ENCODE data around the gene MARCHF3. TPM values are rescaled to one million over a fixed set of nuclear protein-coding genes. Genes with fewer than 3 reads are reported as not detected.

The MARCHF3 gene
- total RNA-seq, 1 donor from 2014 or later, result 5.7 TPM

GRCh38 chr5:126917918-126918614, 112.3 kb downstream of the MARCHF3 start:
- H3K27me3 Mint-ChIP-seq (ENCODE audit: unreplicated experiment), result peaks cover 4% of the 10 kb centered on the region
- H3K9me3 Mint-ChIP-seq (ENCODE audit: unreplicated experiment), result no peaks in the 10 kb centered on the region
- H3K36me3 Mint-ChIP-seq (ENCODE audit: unreplicated experiment), result no peaks in the 10 kb centered on the region
- no peak for TF ChIP-seq CTCF (IDR thresholded peaks at IDR 0.05; ENCODE audit: partially characterized antibody, unreplicated experiment)
- DNase-seq, result peak; percentile 60
- peaks cover 30% of the 10 kb centered on the region for H3K4me1 Mint-ChIP-seq (ENCODE audit: low read depth, unreplicated experiment)
- peak overlapping the region; percentile 22 for H3K4me3 Mint-ChIP-seq (ENCODE audit: unreplicated experiment)
- peak overlapping the region; percentile 21 for H3K27ac Mint-ChIP-seq (ENCODE audit: unreplicated experiment)

GRCh38 chr5:126915496-126915895, 114.9 kb downstream of the MARCHF3 start:
- Mint-ChIP-seq H3K27ac (ENCODE audit: unreplicated experiment) (no peak overlapping the region), H3K4me3 (ENCODE audit: unreplicated experiment) (no peak overlapping the region), H3K4me1 (ENCODE audit: low read depth, unreplicated experiment) (peaks cover 17% of the 10 kb centered on the region)

GRCh38 chr5:126914801-126915436, 115.4 kb downstream of the MARCHF3 start:
- Mint-ChIP-seq H3K4me3 (ENCODE audit: unreplicated experiment) (no peak overlapping the region), H3K9me3 (ENCODE audit: unreplicated experiment) (no peaks in the 10 kb centered on the region), H3K4me1 (ENCODE audit: low read depth, unreplicated experiment) (peaks cover 13% of the 10 kb centered on the region), H3K36me3 (ENCODE audit: unreplicated experiment) (peaks cover 13% of the 10 kb centered on the region), H3K27ac (ENCODE audit: unreplicated experiment) (peak overlapping the region; percentile 7), H3K27me3 (ENCODE audit: unreplicated experiment) (peaks cover 2% of the 10 kb centered on the region)
- no peak for DNase-seq
- no peak for TF ChIP-seq CTCF (IDR thresholded peaks at IDR 0.05; ENCODE audit: partially characterized antibody, unreplicated experiment)

More at GRCh38 chr5:126915496-126915895, 114.9 kb downstream of the MARCHF3 start:
- H3K27me3 Mint-ChIP-seq (ENCODE audit: unreplicated experiment), result peaks cover 4% of the 10 kb centered on the region
- H3K9me3 Mint-ChIP-seq (ENCODE audit: unreplicated experiment), result no peaks in the 10 kb centered on the region
- H3K36me3 Mint-ChIP-seq (ENCODE audit: unreplicated experiment), result peaks cover 7% of the 10 kb centered on the region
- TF ChIP-seq CTCF (IDR thresholded peaks at IDR 0.05; ENCODE audit: partially characterized antibody, unreplicated experiment), result no peak
- DNase-seq, result no peak

GRCh38 chr5:126912616-126913200, 117.7 kb downstream of the MARCHF3 start:
- H3K4me1 Mint-ChIP-seq (ENCODE audit: low read depth, unreplicated experiment), result peaks cover 5% of the 10 kb centered on the region
- H3K36me3 Mint-ChIP-seq (ENCODE audit: unreplicated experiment), result peaks cover 25% of the 10 kb centered on the region
- DNase-seq, result no peak
- TF ChIP-seq CTCF (IDR thresholded peaks at IDR 0.05; ENCODE audit: partially characterized antibody, unreplicated experiment), result no peak
- no peak overlapping the region for H3K27ac Mint-ChIP-seq (ENCODE audit: unreplicated experiment)
- H3K4me3 Mint-ChIP-seq (ENCODE audit: unreplicated experiment), result no peak overlapping the region
- H3K9me3 Mint-ChIP-seq (ENCODE audit: unreplicated experiment), result peaks cover 2% of the 10 kb centered on the region
- peaks cover 2% of the 10 kb centered on the region for H3K27me3 Mint-ChIP-seq (ENCODE audit: unreplicated experiment)

- Mint-ChIP-seq H3K4me1 (ENCODE audit: low read depth, unreplicated experiment) (peaks cover 4% of the 10 kb centered on the region), H3K4me3 (ENCODE audit: unreplicated experiment) (no peak overlapping the region), H3K27ac (ENCODE audit: unreplicated experiment) (no peak overlapping the region), H3K27me3 (ENCODE audit: unreplicated experiment) (peaks cover 2% of the 10 kb centered on the region), H3K9me3 (ENCODE audit: unreplicated experiment) (peaks cover 2% of the 10 kb centered on the region), H3K36me3 (ENCODE audit: unreplicated experiment) (peaks cover 25% of the 10 kb centered on the region)
- no peak for DNase-seq
- TF ChIP-seq CTCF (IDR thresholded peaks at IDR 0.05; ENCODE audit: partially characterized antibody, unreplicated experiment), result no peak
Measured at GRCh38 chr5:126911986-126912385, 118.4 kb downstream of the MARCHF3 start.

Measured in glutamatergic neuron (in vitro differentiated cells).